Caco-2 (cell line): ENCODE measurements around the gene THBS4. TPM values are rescaled to one million over a fixed set of nuclear protein-coding genes. Genes with fewer than 3 reads are reported as not detected.

Experiments used
- BruUV-seq: library from RNA; stranded (reverse); fragments of 400-500 nt; replicated peaks from 2 replicates; lab custom pipeline; 2021; lab: Mats Ljungman, UMichigan
- CTCF ChIA-PET: fragments of 300-600 bp; sonication (Branson Sonifier 250); formaldehyde crosslinking; loops from one replicate; lab custom pipeline; 2022; ENCODE audit warnings: antibody characterized with exemption; lab: Charles Lee
- POLR2A ChIA-PET: fragments of 300-600 bp; sonication (Branson Sonifier 250); formaldehyde crosslinking; loops from one replicate; lab custom pipeline; 2022; ENCODE audit warnings: antibody characterized with exemption; lab: Charles Lee
- DNase-seq, 2 experiments: peaks; one replicate each; pipeline versions ENCODE4 v3.0.0 to v3.0.0-alpha.2; 2020 to 2022
- H3K27me3 ChIP-seq: replicated peaks from 2 replicates; pipeline ENCODE4 v1.6.0; 2011; ENCODE audit warnings: low read length; ENCODE audit not compliant: control insufficient read depth, insufficient read depth
- H3K36me3 ChIP-seq: 2 replicates; pipeline ENCODE4 v1.5.1; 2011; ENCODE audit warnings: low read length; ENCODE audit not compliant: control insufficient read depth, insufficient read depth
- H3K4me1 ChIP-seq: fragments of 250-450 bp; sonication (Bioruptor Pico); 2 replicates; pipeline ENCODE4 v1.5.1; 2020; ENCODE audit warnings: mild to moderate bottlenecking
- H3K4me3 ChIP-seq: 2 replicates; pipeline ENCODE4 v1.5.1; 2011; ENCODE audit warnings: low read depth, mild to moderate bottlenecking, control low read depth, low read length
- H3K9me3 ChIP-seq: fragments of 250-450 bp; sonication (Bioruptor Pico); 2 replicates; pipeline ENCODE4 v1.5.1; 2020; ENCODE audit warnings: mild to moderate bottlenecking, moderate library complexity
- H3K27ac Mint-ChIP-seq: one replicate; pipeline ENCODE4 v1.8.0; 2022; ENCODE audit warnings: mixed read lengths; ENCODE audit not compliant: unreplicated experiment
- H3K27me3 Mint-ChIP-seq: one replicate; pipeline ENCODE4 v1.8.0; 2022; ENCODE audit warnings: mixed read lengths; ENCODE audit not compliant: insufficient read depth, unreplicated experiment
- H3K36me3 Mint-ChIP-seq: one replicate; pipeline ENCODE4 v1.8.0; 2022; ENCODE audit warnings: mild to moderate bottlenecking, mixed read lengths; ENCODE audit not compliant: insufficient read depth, unreplicated experiment
- H3K4me1 Mint-ChIP-seq: one replicate; pipeline ENCODE4 v1.8.0; 2022; ENCODE audit warnings: low read depth, mixed read lengths; ENCODE audit not compliant: unreplicated experiment
- H3K4me3 Mint-ChIP-seq: one replicate; pipeline ENCODE4 v1.8.0; 2022; ENCODE audit warnings: mild to moderate bottlenecking, moderate library complexity, mixed read lengths; ENCODE audit not compliant: unreplicated experiment
- H3K9me3 Mint-ChIP-seq: one replicate; pipeline ENCODE4 v1.8.0; 2022; ENCODE audit warnings: mixed read lengths; ENCODE audit not compliant: unreplicated experiment
- CTCF ChIP-seq, 2 experiments: fragments of 200-600 bp in 1 of 2; IDR thresholded peaks; 1 replicate in 1 of 2; 2 replicates in 1 of 2; pipeline versions ENCODE4 v1.5.1 to v1.8.0; 2011 to 2022; ENCODE audit warnings: antibody characterized with exemption in 1 of 2, control low read depth in 1 of 2, inconsistent platforms in 1 of 2, low read depth in 1 of 2, low read length in 1 of 2, mild to moderate bottlenecking in 1 of 2, moderate library complexity in 1 of 2; ENCODE audit not compliant: insufficient read depth in 1 of 2, severe bottlenecking in 1 of 2, unreplicated experiment in 1 of 2
- intact Hi-C: fragments of 100-400 bp; cut with micrococcal nuclease; formaldehyde crosslinking; loops from one replicate; pipeline ENCODE4 v1.10.0; 2022; ENCODE audit not compliant: unreplicated experiment
- total RNA-seq: library from RNA; stranded (reverse); gene quantifications from 2 replicates; pipeline ENCODE4 v1.2.3, GENCODE V29; 2022

The THBS4 gene
- total RNA-seq, 1 experiment from 2014 or later, result not detected

DNA sequence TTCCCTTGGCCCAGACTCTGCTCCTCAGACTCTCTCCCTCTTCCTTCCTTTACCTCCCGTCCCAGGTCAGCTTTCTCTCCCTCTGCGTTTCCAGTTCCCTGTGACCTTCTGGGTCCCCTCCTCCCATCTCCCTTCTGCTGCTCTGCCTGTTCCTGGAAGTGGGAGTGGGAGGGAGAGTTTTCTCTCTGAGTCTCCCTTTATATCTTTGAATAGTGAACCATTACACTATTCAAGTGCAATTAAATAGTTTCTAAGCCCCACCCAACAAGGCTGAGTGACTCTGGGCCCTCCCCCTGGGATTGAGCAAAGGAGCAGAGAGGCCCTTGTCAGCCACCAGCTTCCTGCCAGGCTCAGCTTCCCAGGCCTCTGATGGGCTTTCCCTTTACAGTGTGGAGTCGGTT lies 34.8 kb downstream of the THBS4 start:
- intact Hi-C loops, result no loop called here
- no peaks in the 10 kb centered on the region for H3K36me3 Mint-ChIP-seq
- Histone ChIP-seq H3K4me3 (no peak overlapping the region), H3K4me1 (no peaks in the 10 kb centered on the region), H3K27me3 (no peaks in the 10 kb centered on the region), H3K9me3 (no peaks in the 10 kb centered on the region), H3K36me3 (no peaks in the 10 kb centered on the region)
- no peak overlapping the region for H3K4me3 Mint-ChIP-seq
- H3K27me3 Mint-ChIP-seq, result no peaks in the 10 kb centered on the region
- TF ChIP-seq CTCF (IDR thresholded peaks at IDR 0.05; ENCODE audit: insufficient read depth in 1 of 2, low read depth in 1 of 2, low read length in 1 of 2, severe bottlenecking in 1 of 2, unreplicated experiment in 1 of 2), result no peak
- ChIA-PET CTCF (no interaction called here), POLR2A (no interaction called here)
- no peaks in the 10 kb centered on the region for H3K9me3 Mint-ChIP-seq
- DNase-seq, result no peak
- no TSS peak for BruUV-seq
- no peak overlapping the region for H3K27ac Mint-ChIP-seq
- no peaks in the 10 kb centered on the region for H3K4me1 Mint-ChIP-seq

DNA sequence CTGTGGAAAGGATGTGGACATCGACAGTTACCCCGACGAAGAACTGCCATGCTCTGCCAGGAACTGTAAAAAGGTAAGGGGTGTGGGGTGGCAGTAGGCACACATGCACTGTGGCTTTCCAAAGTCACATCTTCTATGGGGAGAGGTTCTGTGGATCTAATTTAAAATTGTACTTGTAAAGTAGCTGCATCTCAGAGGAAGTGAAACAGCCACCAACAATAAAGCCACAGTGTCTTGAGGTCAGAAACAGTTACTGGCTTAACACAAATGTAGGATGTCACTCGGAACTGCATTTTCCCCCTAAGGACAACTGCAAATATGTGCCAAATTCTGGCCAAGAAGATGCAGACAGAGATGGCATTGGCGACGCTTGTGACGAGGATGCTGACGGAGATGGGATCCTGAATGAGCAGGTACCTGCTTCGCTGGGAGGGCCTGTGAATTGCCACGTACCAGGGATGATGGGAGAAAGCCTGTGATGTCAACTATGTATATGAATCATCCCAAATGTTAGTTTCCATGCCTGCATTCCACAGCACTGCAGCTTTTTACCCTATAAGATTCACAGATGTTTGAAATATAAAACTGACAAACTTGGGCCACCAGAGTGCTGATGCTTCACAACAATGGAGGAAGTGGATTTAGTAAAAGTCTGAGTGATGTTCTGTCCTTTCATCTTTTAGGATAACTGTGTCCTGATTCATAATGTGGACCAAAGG lies 35.3 kb downstream of the THBS4 start:
- no peak for TF ChIP-seq CTCF (IDR thresholded peaks at IDR 0.05; ENCODE audit: insufficient read depth in 1 of 2, low read depth in 1 of 2, low read length in 1 of 2, severe bottlenecking in 1 of 2, unreplicated experiment in 1 of 2)
- Histone ChIP-seq H3K4me1 (no peaks in the 10 kb centered on the region), H3K4me3 (no peak overlapping the region), H3K9me3 (no peaks in the 10 kb centered on the region), H3K27me3 (no peaks in the 10 kb centered on the region), H3K36me3 (no peaks in the 10 kb centered on the region)
- Mint-ChIP-seq H3K27me3 (no peaks in the 10 kb centered on the region), H3K9me3 (no peaks in the 10 kb centered on the region), H3K27ac (no peak overlapping the region), H3K4me1 (no peaks in the 10 kb centered on the region), H3K4me3 (no peak overlapping the region), H3K36me3 (no peaks in the 10 kb centered on the region)
- no peak for DNase-seq
- intact Hi-C loops, result no loop called here
- ChIA-PET CTCF (no interaction called here), POLR2A (no interaction called here)
- no TSS peak for BruUV-seq

GRCh38 chr5:80071510-80072021 lies 36.4 kb downstream of the THBS4 start:
- Mint-ChIP-seq H3K27ac (no peak overlapping the region), H3K4me3 (no peak overlapping the region), H3K27me3 (no peaks in the 10 kb centered on the region), H3K9me3 (no peaks in the 10 kb centered on the region), H3K36me3 (no peaks in the 10 kb centered on the region), H3K4me1 (no peaks in the 10 kb centered on the region)
- intact Hi-C loops, result no loop called here
- ChIA-PET CTCF (no interaction called here), POLR2A (no interaction called here)
- no TSS peak for BruUV-seq
- Histone ChIP-seq H3K36me3 (no peaks in the 10 kb centered on the region), H3K4me1 (no peaks in the 10 kb centered on the region), H3K27me3 (no peaks in the 10 kb centered on the region), H3K4me3 (no peak overlapping the region), H3K9me3 (no peaks in the 10 kb centered on the region)
- no peak for DNase-seq
- TF ChIP-seq CTCF (IDR thresholded peaks at IDR 0.05; ENCODE audit: insufficient read depth in 1 of 2, low read depth in 1 of 2, low read length in 1 of 2, severe bottlenecking in 1 of 2, unreplicated experiment in 1 of 2), result no peak
